Stimulated activated CD8-positive, alpha-beta memory T cell treated with anti-CD3 and anti-CD28 coated beads, Interleukin-12 subunit alpha, Interleukin-12 subunit beta, amount 100 ng/mL, for 24 hours (primary cell): ENCODE results near the gene GPAT3.
"Not testable (repeated sequence)": the region's sequence is repeated elsewhere in the genome, so short reads cannot be mapped to it uniquely, and the experiment has no call there.

Source experiments
- DNase-seq: peaks from one replicate; pipeline ENCODE4 v3.0.0-alpha.2; 2020; ENCODE audit errors: extremely low read depth

Gene GPAT3

GRCh38 chr4:83535520-83536361 is at the start of gene GPAT3:
Gene GPAT3, plus strand, starts transcription at chr4:83536108. Its CDS starts 515 bp downstream, at chr4:83536623.
- peak; percentile 37 for DNase-seq

GRCh38 chr4:83486457-83487129 is 49.3 kb upstream of the GPAT3 start:
- DNase-seq, result no peak

- DNase-seq, result no peak
These were observed 46.1 kb upstream of the GPAT3 start for GRCh38 chr4:83489711-83490326.

- no peak for DNase-seq
These were observed 44.9 kb upstream of the GPAT3 start for GRCh38 chr4:83490876-83491450.

GRCh38 chr4:83496085-83496917 is 39.6 kb upstream of the GPAT3 start:
- not testable (repeated sequence) for DNase-seq

GRCh38 chr4:83498187-83498586 is 37.7 kb upstream of the GPAT3 start:
- DNase-seq, result no peak

- DNase-seq, result not testable (repeated sequence)
These were observed 34.2 kb upstream of the GPAT3 start for GRCh38 chr4:83501671-83502070.

- no peak for DNase-seq
These were observed 31.9 kb upstream of the GPAT3 start for GRCh38 chr4:83503974-83504373.

GRCh38 chr4:83504503-83504902 is 31.4 kb upstream of the GPAT3 start:
- no peak for DNase-seq

- no peak for DNase-seq
These were observed 30.9 kb upstream of the GPAT3 start for GRCh38 chr4:83504996-83505395.

- DNase-seq, result peak; percentile 15
These were observed 26.7 kb upstream of the GPAT3 start for GRCh38 chr4:83509156-83509585.

- no peak for DNase-seq
These were observed 25.5 kb upstream of the GPAT3 start for GRCh38 chr4:83510442-83510841.

GRCh38 chr4:83516042-83516772 is 19.7 kb upstream of the GPAT3 start:
- no peak for DNase-seq

- no peak for DNase-seq
These were observed 13.7 kb upstream of the GPAT3 start for GRCh38 chr4:83522239-83522638.

- no peak for DNase-seq
These were observed 8.2 kb upstream of the GPAT3 start for GRCh38 chr4:83527671-83528070.

GRCh38 chr4:83536362-83537272 is 709 bp downstream of the GPAT3 start:
- no peak for DNase-seq

GRCh38 chr4:83542225-83542624 is 6.3 kb downstream of the GPAT3 start:
- DNase-seq, result no peak

- DNase-seq, result no peak
These were observed 10.9 kb downstream of the GPAT3 start for GRCh38 chr4:83546786-83547185.

GRCh38 chr4:83548151-83548905 is 12.4 kb downstream of the GPAT3 start:
- peak; percentile 23 for DNase-seq
